BJ (cell line): Measurements from ENCODE around the gene CRACR2B. TPM values are rescaled to one million over a fixed set of nuclear protein-coding genes. Genes with fewer than 3 reads are reported as not detected.

ENCODE experiments used
- CTCF ChIA-PET: fragments of 350-600 bp; formaldehyde crosslinking; extraction: SDS; loops from one replicate; lab custom pipeline; 2021; ENCODE audit warnings: antibody characterized with exemption, inconsistent platforms; lab: Yijun Ruan, JAX
- POLR2A ChIA-PET: fragments of 300-600 bp; sonication (Branson Sonifier 250); formaldehyde crosslinking; extraction: SDS; loops from one replicate; lab custom pipeline; 2021; ENCODE audit warnings: antibody characterized with exemption; lab: Charles Lee
- DNase-seq: peaks from one replicate; pipeline ENCODE4 v3.0.0-alpha.2; 2011; ENCODE audit warnings: low read depth
- H3K27me3 ChIP-seq: 2 replicates; pipeline ENCODE4 v1.6.0; 2011; ENCODE audit warnings: low read length; ENCODE audit not compliant: control insufficient read depth, insufficient read depth
- H3K36me3 ChIP-seq: 2 replicates; pipeline ENCODE4 v1.5.1; 2011; ENCODE audit warnings: low read length; ENCODE audit not compliant: control insufficient read depth, insufficient read depth
- H3K4me3 ChIP-seq: 2 replicates; pipeline ENCODE4 v1.5.1; 2011; ENCODE audit warnings: low read depth, mild to moderate bottlenecking, control low read depth, low read length
- CTCF ChIP-seq: IDR thresholded peaks from 2 replicates; pipeline ENCODE4 v1.5.1; 2011; ENCODE audit warnings: low read depth, mild to moderate bottlenecking, control low read depth, inconsistent platforms, low read length, moderate library complexity; ENCODE audit not compliant: insufficient read depth
- polyA plus RNA-seq: library from polyadenylated mRNA; depleted of rRNA; stranded (reverse); fragments of >200 nt; gene quantifications from 2 replicates; pipeline ENCODE4 v1.2.3, GENCODE V29; 2011

Gene CRACR2B
- polyA plus RNA-seq, 1 experiment: 0.16 TPM

GRCh38 chr11:826836-827145 lies 928 bp upstream of the CRACR2B start:
- no peak for DNase-seq
- peaks cover 26% of the 10 kb centered on the region for H3K36me3 ChIP-seq
- peak overlapping the region; percentile 25 for H3K4me3 ChIP-seq
- POLR2A ChIA-PET: no interaction called here
- CTCF ChIA-PET: no interaction called here
- no peaks in the 10 kb centered on the region for H3K27me3 ChIP-seq
- no peak for TF ChIP-seq CTCF

- CTCF ChIA-PET: no interaction called here
- H3K27me3 ChIP-seq: no peaks in the 10 kb centered on the region
- DNase-seq: no peak
- no peak for TF ChIP-seq CTCF
- H3K36me3 ChIP-seq: peaks cover 22% of the 10 kb centered on the region
- POLR2A ChIA-PET: no interaction called here
- peak overlapping the region; percentile 25 for H3K4me3 ChIP-seq
These were observed 398 bp upstream of the CRACR2B start for GRCh38 chr11:827146-827896.

- H3K36me3 ChIP-seq: peaks cover 18% of the 10 kb centered on the region
- POLR2A ChIA-PET: interaction anchor here (0.6 kb wide), 1 partner anchor 34 kb away, joined by 3 read pairs; no protein-coding TSS in a partner anchor
- no peaks in the 10 kb centered on the region for H3K27me3 ChIP-seq
- CTCF ChIA-PET: interaction anchor here (1.2 to 2.5 kb wide), 3 partner anchors 10 to 20 kb away, joined by 3 to 8 read pairs (median 3); no protein-coding TSS in a partner anchor
- DNase-seq: no peak
- TF ChIP-seq CTCF: no peak
- no peak overlapping the region for H3K4me3 ChIP-seq
These were observed 922 bp downstream of the CRACR2B start for GRCh38 chr11:828506-829175.

GRCh38 chr11:829176-829846 lies 1.6 kb downstream of the CRACR2B start:
- Histone ChIP-seq H3K27me3 (no peaks in the 10 kb centered on the region), H3K36me3 (peaks cover 14% of the 10 kb centered on the region), H3K4me3 (peak overlapping the region; percentile 23; the same call in 1 of the 2 replicates)
- DNase-seq: no peak
- POLR2A ChIA-PET: interaction anchor here (0.5 to 1.0 kb wide), 3 partner anchors 11 to 35 kb away, joined by 3 to 13 read pairs (median 11); partner anchors contain the start of gene PNPLA2
- TF ChIP-seq CTCF: no peak
- CTCF ChIA-PET: interaction anchor here (0.7 to 2.5 kb wide), 4 partner anchors 9 to 19 kb away, joined by 3 to 8 read pairs (median 3); partner anchors contain the start of gene PNPLA2
